ENCODE measurements around the gene IRAG1. TPM values are rescaled to one million over a fixed set of nuclear protein-coding genes. Genes with fewer than 3 reads are reported as not detected.

The IRAG1 gene
- total and polyA plus RNA-seq, 7 donors, result 1.4 to 9.4 (median 3.9) TPM

DNA sequence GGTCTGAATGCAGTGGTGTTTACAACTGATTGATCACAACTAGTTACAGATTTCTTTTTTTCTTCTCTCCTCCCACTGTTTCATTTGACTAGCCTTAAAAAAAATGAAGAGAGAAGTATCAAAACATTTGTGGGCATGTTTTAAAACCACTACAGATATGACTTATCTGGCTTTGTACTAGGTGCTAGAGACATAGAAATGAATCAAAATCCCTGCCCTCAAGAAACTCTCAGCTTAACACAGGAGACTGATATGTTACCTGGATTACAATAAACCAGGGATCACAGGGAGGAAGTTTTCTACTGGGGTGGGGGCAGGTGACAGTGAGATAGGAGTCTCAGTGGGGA lies 32.3 kb upstream of the IRAG1 start:
- ATAC-seq, result no peak
- intact Hi-C loops (cut with DNase I), result loop anchor here in 1 of 2 donors (5.0 kb wide), 1 partner anchor 69 kb away; no protein-coding TSS in a partner anchor
- TF ChIP-seq, protein P1, sequence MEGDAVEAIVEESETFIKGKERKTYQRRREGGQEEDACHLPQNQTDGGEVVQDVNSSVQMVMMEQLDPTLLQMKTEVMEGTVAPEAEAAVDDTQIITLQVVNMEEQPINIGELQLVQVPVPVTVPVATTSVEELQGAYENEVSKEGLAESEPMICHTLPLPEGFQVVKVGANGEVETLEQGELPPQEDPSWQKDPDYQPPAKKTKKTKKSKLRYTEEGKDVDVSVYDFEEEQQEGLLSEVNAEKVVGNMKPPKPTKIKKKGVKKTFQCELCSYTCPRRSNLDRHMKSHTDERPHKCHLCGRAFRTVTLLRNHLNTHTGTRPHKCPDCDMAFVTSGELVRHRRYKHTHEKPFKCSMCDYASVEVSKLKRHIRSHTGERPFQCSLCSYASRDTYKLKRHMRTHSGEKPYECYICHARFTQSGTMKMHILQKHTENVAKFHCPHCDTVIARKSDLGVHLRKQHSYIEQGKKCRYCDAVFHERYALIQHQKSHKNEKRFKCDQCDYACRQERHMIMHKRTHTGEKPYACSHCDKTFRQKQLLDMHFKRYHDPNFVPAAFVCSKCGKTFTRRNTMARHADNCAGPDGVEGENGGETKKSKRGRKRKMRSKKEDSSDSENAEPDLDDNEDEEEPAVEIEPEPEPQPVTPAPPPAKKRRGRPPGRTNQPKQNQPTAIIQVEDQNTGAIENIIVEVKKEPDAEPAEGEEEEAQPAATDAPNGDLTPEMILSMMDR (IDR thresholded peaks at IDR 0.05), result no peak

DNA sequence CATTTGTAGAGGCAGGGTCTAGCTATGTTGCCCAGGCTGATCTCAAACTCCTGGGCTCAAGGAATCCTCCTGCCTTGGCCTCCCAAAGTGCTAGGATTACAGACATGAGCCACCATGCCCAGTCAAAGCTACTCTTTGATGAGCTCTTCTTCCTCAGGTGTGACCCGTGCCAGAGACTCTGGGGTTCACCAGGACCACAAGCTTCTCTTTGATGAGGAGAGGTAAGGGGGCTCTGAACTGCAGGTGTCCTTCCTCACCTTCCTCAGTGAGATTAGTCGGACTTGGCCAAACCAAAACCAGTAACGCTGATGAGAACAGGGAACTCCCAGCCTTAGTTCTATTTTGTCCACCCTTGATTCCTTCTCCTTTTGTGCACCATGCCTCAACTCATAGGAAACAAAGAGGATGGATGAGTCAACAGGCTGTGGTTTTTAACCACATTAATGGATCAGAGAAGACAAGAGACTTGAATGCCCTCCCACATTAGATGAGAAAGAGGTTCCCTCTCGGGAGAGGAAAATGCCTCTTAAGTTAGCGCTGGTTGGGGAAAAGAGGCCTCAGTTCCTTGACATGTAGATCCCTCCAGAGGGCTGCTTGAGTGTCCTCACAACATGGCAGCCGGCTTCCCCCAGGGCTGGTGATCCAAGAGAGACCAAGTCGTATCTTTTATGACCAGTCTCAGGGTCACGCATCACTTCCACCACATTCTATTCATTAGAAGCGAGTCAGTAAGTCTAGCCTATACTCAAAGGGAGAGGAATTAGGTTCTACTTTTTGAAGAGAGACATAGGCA lies 31.8 kb upstream of the IRAG1 start:
- WGBS, 3 donors, result 88 to 90% (median 89%) methylated on average over 9 of the region's 9 CpGs
- Histone ChIP-seq H3K4me1 (no peaks in the 10 kb centered on the region), H3K27me3 (ENCODE audit: insufficient read depth in 3 of 3, low read length in 2 of 3) (no peaks in the 10 kb centered on the region), H3K9me3 (no peaks in the 10 kb centered on the region), H3K4me3 (no peak overlapping the region), H3K27ac (no peak overlapping the region), H3K36me3 (ENCODE audit: insufficient read depth in 1 of 2, low read depth in 1 of 2) (no peaks in the 10 kb centered on the region)
- DNase-seq (no peak), ATAC-seq (no peak)
- TF ChIP-seq, protein P1 (IDR thresholded peaks at IDR 0.05), result no peak
- intact Hi-C loops (cut with DNase I), result loop anchor here in 1 of 2 donors (5.0 kb wide), 1 partner anchor 68 kb away; no protein-coding TSS in a partner anchor

More for the DNA sequence above, 32.3 kb upstream of the IRAG1 start:
- Histone ChIP-seq H3K36me3 (ENCODE audit: insufficient read depth in 1 of 2, low read depth in 1 of 2) (no peaks in the 10 kb centered on the region), H3K4me3 (no peak overlapping the region), H3K9me3 (no peaks in the 10 kb centered on the region), H3K4me1 (no peaks in the 10 kb centered on the region), H3K27ac (no peak overlapping the region), H3K27me3 (ENCODE audit: insufficient read depth in 3 of 3, low read length in 2 of 3) (no peaks in the 10 kb centered on the region)
- no peak for DNase-seq

DNA sequence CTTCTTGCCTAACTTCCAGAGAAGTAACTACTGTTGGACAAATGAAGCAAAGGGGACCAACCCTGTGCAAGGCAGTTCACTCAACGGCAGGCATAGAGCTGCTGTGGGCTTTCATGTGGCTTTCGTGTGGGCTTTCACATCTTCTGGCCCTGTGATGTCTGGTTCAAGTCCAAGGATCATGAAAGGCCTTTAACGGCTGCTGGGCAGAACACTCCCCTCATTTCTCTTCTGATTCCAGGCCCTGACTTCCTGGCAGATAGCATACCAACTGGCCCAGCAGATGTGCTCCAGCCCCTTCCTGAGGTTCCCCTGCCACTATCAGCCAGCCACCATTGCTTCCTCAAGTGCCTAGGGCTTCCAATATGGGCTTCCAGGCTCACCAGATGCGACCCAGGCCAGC lies 28.8 kb upstream of the IRAG1 start:
- no peak overlapping the region for H3K4me3 ChIP-seq
- no peaks in the 10 kb centered on the region for H3K9me3 ChIP-seq
- H3K36me3 ChIP-seq (ENCODE audit: insufficient read depth in 1 of 2, low read depth in 1 of 2), result no peaks in the 10 kb centered on the region
- DNase-seq (no peak), ATAC-seq (no peak)
- intact Hi-C loops (cut with DNase I), result no loop called here
- no peak overlapping the region for H3K27ac ChIP-seq
- no peaks in the 10 kb centered on the region for H3K27me3 ChIP-seq (ENCODE audit: insufficient read depth in 3 of 3, low read length in 2 of 3)
- TF ChIP-seq, protein P1 (IDR thresholded peaks at IDR 0.05), result no peak
- no peaks in the 10 kb centered on the region for H3K4me1 ChIP-seq
- whole genome bisulfite sequencing, 3 donors, result 63 to 71% (median 66%) methylated on average over 4 of the region's 4 CpGs

DNA sequence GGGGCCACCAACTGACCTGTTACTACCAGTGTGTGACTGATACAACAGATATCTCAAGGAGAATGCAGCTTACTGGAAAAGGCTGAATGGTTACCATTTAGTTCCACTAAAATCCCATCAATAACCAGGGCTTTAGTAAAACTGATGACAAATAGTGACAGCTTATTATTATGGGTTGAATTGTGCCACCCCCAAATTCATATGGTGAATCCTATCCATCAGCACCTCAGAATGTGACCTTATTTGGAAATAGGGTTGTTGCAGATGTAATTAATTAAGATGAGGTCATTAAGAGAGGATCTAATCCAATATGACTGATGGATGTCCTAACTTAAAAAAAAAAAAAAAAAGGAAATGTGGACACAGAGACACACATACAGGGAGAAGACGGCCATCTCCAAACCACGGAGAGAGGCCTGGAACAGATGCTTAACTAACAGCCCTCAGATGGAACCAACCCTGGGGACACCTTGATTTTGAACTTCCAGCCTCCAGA lies 27.4 kb upstream of the IRAG1 start:
- intact Hi-C loops (cut with DNase I), result no loop called here
- ATAC-seq, result no peak

More for the DNA sequence above, 27.4 kb upstream of the IRAG1 start:
- Histone ChIP-seq H3K9me3 (no peaks in the 10 kb centered on the region), H3K27ac (no peak overlapping the region), H3K4me3 (no peak overlapping the region), H3K27me3 (ENCODE audit: insufficient read depth in 3 of 3, low read length in 2 of 3) (no peaks in the 10 kb centered on the region), H3K36me3 (ENCODE audit: insufficient read depth in 1 of 2, low read depth in 1 of 2) (no peaks in the 10 kb centered on the region), H3K4me1 (no peaks in the 10 kb centered on the region)
- DNase-seq, result no peak
- TF ChIP-seq, protein P1 (IDR thresholded peaks at IDR 0.05), result no peak
- WGBS, 3 donors, result 87 to 95% (median 94%) methylated on average over 2 of the region's 2 CpGs
